Suprapubic skin (tissue), 3 donors: ENCODE data around the gene BACH1.

ENCODE experiments used
- CTCF ChIP-seq, 2 donors: fragments of 200-600 bp in 1 of 2; fragments of 450-650 bp in 1 of 2; sonication (generic) in 1 of 2; IDR thresholded peaks; one replicate each; pipeline ENCODE4 v1.5.1; 2016 to 2019; ENCODE audit warnings: antibody characterized with exemption in 2 of 2, mild to moderate bottlenecking in 1 of 2, moderate library complexity in 1 of 2
- EP300 ChIP-seq: sonication (generic); formaldehyde crosslinking; IDR thresholded peaks from one replicate; pipeline ENCODE4 v1.6.1; 2017; ENCODE audit warnings: antibody characterized with exemption
- POLR2A ChIP-seq, 2 donors: fragments of 450-650 bp; IDR thresholded peaks; one replicate each; pipeline ENCODE4 v1.6.1; 2017; ENCODE audit warnings: antibody characterized with exemption in 2 of 2, mild to moderate bottlenecking in 2 of 2, moderate library complexity in 2 of 2

GRCh38 chr21:29362758-29363157 lies 64.0 kb downstream of the BACH1 start:
- TF ChIP-seq CTCF (IDR thresholded peaks at IDR 0.05) (no peak), EP300 (no peak), POLR2A (IDR thresholded peaks at IDR 0.05) (no peak)
